ENCODE data around the gene CEL. TPM values are rescaled to one million over a fixed set of nuclear protein-coding genes. Genes with fewer than 3 reads are reported as not detected.

Gene CEL
- total and polyA plus RNA-seq, 2 donors (not counting 3 experiments of a cell fraction or from before 2014, with no cell fraction given): 0.92 to 1.1 TPM

- Histone ChIP-seq H3K36me3 (ENCODE audit: control insufficient read depth in 2 of 2, extremely low read depth in 1 of 2, insufficient read depth in 2 of 2, low read length in 2 of 2) (peaks cover 0 to 29% of the 10 kb centered on the region in 2 experiments), H3K4me3 (replicated peaks in 1 of 3; ENCODE audit: insufficient read depth in 1 of 3, low read depth in 1 of 3, low read length in 3 of 3) (no peak overlapping the region), H3K79me2 (ENCODE audit: control insufficient read depth, insufficient read depth, low read length) (no peaks in the 10 kb centered on the region), H3K27ac (ENCODE audit: insufficient read depth, low read depth, low read length) (no peak overlapping the region), H3K9me1 (replicated peaks; ENCODE audit: control insufficient read depth, extremely low read depth, insufficient read depth, low read length) (no peaks in the 10 kb centered on the region), H3K27me3 (ENCODE audit: control insufficient read depth in 2 of 2, insufficient read depth in 2 of 2, low read length in 2 of 2) (no peaks in the 10 kb centered on the region), H3K9me3 (replicated peaks; ENCODE audit: control insufficient read depth, insufficient read depth, low read length) (no peaks in the 10 kb centered on the region), H4K20me1 (replicated peaks; ENCODE audit: control insufficient read depth, extremely low read depth, insufficient read depth, low read length) (no peaks in the 10 kb centered on the region), H2AFZ (ENCODE audit: low read depth, low read length) (no peak overlapping the region), H3K4me2 (ENCODE audit: insufficient read depth, low read length) (no peak overlapping the region), H3K9ac (replicated peaks; ENCODE audit: extremely low read depth, insufficient read depth, low read length) (no peak overlapping the region), H3K4me1 (ENCODE audit: control insufficient read depth, extremely low read depth, insufficient read depth, low read length) (peaks cover 3% of the 10 kb centered on the region)
- intact Hi-C loops (cut with micrococcal nuclease) (no loop called here), dilution Hi-C loops (cut with MboI; ENCODE audit: extremely low pct_ligation_motif_present, low sequenced_read_pairs) (no loop called here)
- CTCF ChIA-PET: interaction anchor here (0.6 kb wide), 1 partner anchor 87 kb away, joined by 3 read pairs; no protein-coding TSS in a partner anchor
- DNase-seq (ENCODE audit: low read depth, low spot score) (no peak), FAIRE-seq (no peak)
- POLR2A ChIA-PET: no interaction called here
- no peak for TF ChIP-seq JUN (IDR thresholded peaks at IDR 0.05; ENCODE audit: borderline replicate concordance, insufficient read depth, insufficient read length, low read depth)
- TF ChIP-seq, protein P1, sequence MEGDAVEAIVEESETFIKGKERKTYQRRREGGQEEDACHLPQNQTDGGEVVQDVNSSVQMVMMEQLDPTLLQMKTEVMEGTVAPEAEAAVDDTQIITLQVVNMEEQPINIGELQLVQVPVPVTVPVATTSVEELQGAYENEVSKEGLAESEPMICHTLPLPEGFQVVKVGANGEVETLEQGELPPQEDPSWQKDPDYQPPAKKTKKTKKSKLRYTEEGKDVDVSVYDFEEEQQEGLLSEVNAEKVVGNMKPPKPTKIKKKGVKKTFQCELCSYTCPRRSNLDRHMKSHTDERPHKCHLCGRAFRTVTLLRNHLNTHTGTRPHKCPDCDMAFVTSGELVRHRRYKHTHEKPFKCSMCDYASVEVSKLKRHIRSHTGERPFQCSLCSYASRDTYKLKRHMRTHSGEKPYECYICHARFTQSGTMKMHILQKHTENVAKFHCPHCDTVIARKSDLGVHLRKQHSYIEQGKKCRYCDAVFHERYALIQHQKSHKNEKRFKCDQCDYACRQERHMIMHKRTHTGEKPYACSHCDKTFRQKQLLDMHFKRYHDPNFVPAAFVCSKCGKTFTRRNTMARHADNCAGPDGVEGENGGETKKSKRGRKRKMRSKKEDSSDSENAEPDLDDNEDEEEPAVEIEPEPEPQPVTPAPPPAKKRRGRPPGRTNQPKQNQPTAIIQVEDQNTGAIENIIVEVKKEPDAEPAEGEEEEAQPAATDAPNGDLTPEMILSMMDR (IDR thresholded peaks at IDR 0.05; ENCODE audit: extremely low read depth in 1 of 2, insufficient read depth in 1 of 2, low read depth in 1 of 2, low read length in 2 of 2): no peak
- no peak for TF ChIP-seq POLR2AphosphoS5 (IDR thresholded peaks at IDR 0.05; ENCODE audit: insufficient read depth, low read depth, low read length)
- no peak for TF ChIP-seq FOS (IDR thresholded peaks at IDR 0.05; ENCODE audit: borderline replicate concordance, insufficient read depth, low read length)
- no peak for TF ChIP-seq MAX (IDR thresholded peaks at IDR 0.05; ENCODE audit: insufficient read depth, insufficient read length)
- no peak for TF ChIP-seq EZH2 (IDR thresholded peaks at IDR 0.05; ENCODE audit: borderline replicate concordance, low read depth, low read length, severe bottlenecking)
- no peak for TF ChIP-seq MYC (IDR thresholded peaks at IDR 0.05; ENCODE audit: low read depth, low read length)
- no peak for TF ChIP-seq GATA2 (IDR thresholded peaks at IDR 0.05; ENCODE audit: insufficient read depth, insufficient read length, low read depth, low read length)
- TF ChIP-seq POLR2A (IDR thresholded peaks at IDR 0.05; ENCODE audit: low read depth, low read length): no peak
- BruUV-seq (replicated peaks): no TSS peak
Observed at GRCh38 chr9:133057553-133057952, 4.2 kb upstream of the CEL start.

All from endothelial cell of umbilical vein (primary cell).